Amygdala (tissue), 56 donors: ENCODE measurements around the gene RASD2.

Experiments
- DNase-seq, 56 donors: peaks; one replicate each; lab custom pipeline; 2025; lab: John Stamatoyannopoulos, UW

RASD2 gene

DNA sequence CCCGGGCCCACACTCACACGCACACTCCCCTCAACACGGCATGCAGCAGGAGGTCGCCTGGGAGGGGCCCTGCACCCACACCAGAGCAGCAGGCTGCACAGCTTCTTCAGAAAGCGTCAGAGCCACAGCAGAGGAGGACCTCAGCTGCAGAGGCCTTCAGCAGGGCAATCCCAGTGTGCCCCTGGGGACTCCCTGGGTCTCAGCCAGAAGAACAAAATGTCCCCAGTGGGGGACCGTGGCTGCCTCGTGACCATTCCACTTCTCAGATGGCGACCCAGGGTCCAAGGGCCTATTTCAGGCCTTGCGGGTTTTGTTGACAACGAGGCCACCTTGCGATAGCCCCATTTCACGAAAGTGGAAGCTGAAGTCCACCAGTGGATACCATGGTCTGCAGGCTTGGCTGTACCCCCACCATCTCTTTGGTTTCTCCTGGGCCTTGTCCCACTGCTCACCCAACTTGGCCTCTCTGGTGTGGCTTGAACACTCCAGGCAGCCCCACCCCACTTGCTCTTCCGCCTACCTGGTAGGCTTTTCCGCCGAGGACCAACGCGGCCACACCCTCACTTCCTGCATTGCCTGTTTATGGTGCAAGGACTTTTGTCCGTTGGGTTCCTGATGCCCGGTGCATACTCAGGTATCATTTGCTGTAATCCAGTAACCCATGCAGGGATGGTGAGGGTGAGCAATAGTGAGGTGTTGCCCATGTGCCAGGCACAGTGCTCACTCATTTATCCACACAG, 38.4 kb downstream of the RASD2 start:
- no peak for DNase-seq

GRCh38 chr22:35580351-35581022, 39.9 kb downstream of the RASD2 start:
- DNase-seq: no peak

DNA sequence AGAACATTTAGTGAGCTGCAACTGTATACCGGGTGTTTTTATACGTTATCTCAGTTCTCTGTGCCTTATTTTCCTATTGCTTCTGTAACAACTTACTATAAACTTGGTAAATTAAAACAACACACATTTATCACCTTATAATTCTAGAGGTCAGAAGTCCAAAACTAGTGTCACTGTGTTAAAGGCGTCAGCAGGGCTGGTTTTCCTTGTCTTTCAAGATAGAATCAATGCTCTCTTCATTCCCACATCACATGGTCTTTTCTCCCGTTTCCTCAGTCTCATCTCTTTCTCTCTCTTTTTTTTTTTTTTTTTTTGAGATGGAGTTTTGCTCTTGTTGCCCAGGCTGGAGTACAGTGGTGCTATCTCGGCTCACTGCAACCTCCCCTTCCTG, 40.4 kb downstream of the RASD2 start:
- no peak for DNase-seq

DNA sequence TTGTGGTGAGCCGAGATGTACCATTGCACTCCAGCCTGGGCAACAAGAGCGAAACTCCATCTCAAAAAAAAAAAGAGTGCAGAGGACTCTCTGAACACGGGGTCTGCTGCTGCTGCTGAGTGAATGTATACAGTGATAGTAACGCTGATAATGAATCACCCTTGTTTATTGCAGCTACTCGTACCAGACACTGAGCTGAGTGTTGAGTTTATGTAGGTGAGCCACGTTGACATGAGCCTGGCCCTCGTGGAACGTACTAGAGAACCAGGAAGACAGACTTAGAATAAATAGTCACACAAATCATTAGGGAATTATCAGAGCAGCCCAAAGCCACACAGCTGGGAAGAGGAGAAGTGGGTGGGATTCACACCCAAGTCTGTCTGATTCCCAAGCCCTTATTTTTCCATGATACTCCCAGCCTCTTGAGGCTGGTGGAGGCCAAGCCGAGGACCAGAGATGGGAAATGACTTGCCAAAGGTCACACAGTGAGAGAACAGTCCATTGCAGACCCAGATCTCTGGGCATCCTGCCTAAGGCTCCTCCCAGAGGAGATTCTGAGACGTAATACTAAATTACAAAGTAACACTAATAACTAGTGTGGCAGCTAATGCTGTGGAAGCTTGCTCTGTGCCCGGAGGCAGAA, 41.7 kb downstream of the RASD2 start:
- no peak for DNase-seq

DNA sequence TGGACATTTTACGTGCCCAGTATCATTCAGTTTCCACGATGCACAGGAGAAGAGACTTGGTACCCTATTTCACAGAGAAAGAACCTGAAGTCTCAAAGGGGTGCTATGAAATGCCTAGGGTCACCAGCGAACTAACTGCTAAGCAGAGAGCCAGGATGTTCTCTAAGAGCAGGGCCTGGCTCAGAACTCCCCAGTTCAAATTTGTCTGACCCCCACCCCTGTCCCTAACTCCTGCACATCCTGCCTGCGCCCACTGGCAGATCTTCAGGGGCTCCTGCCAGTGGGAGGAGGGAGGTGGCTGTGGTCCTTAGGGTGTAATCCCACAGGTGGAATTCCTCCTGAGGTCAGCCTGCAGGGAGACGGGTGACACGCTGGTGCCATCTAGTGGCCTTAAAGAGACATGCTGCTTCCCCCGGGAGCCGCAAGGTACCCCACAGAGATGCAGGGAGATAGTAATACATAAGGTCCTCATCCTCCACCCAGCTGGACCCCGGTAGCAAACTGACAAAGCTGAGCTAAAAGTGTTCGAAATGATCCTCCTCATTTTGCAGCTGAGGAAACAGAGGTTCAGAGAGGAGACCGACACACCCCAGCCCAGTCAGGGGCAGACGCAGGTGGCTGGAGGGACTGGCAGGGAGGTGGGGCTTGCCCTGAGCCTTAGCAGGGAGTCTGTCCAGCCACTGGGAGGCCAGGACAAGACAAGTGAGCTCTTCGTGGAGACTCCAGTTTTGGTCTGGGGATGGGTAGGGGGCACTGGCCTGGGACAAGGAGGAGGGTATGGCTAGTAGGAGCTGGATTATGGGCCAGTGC, 42.4 kb downstream of the RASD2 start:
- peak in 45 of 56 donors; percentile 4 to 70 (median 33) for DNase-seq

DNA sequence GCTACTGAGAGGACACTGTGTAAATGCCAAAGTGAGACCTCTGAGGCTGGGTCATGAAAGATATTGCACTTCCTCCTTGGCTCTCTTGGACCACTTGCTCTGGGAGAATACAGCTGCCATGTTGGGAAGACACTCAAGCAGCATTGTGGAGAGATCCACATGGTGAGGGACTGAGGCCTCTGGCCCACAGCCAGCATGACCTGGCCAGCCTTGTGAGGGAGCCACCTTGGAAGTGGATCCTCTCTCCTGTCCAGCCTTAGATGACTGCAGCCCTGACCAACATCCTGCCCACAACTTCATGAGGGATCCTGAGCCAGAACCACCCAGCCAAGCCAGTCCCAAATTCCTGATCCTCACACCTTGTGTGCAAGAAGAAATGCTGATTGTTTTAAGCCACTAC, 46.1 kb downstream of the RASD2 start:
- no peak for DNase-seq

- DNase-seq: peak in 19 of 56 donors; percentile 5 to 50 (median 29)
These were observed 46.8 kb downstream of the RASD2 start for GRCh38 chr22:35587447-35587870.

DNA sequence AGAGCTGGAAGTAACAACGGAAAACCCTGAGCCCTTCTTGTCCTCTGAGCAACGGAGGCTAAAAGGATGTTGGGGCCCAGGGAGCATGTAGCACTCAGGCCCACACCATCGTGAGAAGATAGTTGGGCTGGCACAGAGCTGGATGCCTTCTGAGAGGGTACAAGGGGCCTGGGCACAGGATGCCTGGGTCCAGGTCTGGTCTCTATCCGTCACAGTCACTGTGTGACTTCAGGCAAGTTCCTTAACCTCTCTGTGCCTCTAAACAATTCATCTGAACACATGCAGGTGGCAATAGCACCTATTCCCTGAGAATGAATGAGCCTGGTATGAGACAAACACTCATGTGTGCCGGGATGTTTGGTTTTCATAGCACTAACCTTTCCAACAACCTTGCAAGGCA, 47.3 kb downstream of the RASD2 start:
- DNase-seq: no peak

DNA sequence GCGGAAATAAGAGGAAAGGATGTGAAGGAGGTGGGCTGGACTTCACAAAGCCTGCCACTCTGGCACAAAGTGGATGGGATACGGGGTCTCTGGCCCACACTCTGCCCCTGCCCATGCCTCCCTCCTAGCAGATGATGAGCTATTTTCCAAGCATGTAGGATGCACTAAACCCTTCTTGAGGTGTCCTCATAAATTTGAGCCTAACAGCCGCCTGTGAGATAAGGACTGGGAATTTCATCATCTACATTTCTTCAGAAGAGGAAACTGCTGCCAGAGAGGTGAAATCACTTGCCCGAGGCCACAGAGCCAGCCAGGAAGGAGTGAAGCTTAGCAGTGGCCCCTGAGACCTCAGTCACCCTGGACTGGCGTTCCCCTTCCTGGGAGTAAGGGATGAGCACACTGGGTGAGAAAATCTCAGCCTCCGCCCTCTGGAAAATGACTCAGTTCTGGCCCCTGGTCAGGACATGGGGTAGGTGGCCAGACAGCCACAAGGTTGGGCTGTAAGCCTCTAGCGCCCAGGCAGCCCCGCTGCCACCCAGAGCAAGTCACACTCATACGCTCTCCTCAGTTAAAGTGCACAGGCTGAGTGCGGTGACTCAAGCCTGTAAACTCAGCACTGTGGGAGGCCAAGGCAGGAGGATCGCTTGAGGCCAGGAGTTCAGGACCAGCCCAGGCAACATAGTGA, 48.6 kb downstream of the RASD2 start:
- DNase-seq: no peak

GRCh38 chr22:35589756-35590093, 49.1 kb downstream of the RASD2 start:
- DNase-seq: no peak

DNA sequence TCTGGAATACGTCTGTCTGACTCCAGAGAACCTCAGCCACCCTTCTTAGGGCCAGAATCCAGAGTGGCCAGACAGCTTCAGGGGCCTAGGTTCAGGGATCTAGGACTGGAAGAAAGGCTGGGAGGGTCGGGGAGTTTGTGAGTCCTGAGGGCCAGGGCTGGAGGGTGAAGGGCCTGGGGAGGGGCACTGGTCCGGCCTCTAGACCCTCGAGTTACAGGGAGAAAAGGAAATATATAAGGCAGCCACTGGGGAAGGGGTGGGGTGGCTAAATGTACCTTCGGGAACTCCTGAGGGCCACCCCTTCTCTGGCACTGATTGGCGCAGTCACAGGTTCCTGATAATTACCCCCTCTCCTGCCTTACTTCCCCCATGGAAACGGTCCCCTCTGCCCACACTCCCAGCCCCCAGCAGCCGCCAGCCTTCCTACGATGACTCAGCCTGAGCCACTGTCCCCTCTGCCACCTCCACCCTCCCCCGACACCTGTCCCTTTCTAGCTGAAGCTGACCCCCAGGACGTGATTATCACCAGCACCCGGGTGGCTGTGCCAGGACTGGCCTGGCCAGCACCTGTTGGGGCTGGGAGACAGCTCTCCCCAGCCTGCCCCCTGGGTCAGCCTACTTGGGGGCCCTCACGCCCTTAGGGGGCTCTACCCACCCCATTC, 50.1 kb downstream of the RASD2 start:
- no peak for DNase-seq

DNA sequence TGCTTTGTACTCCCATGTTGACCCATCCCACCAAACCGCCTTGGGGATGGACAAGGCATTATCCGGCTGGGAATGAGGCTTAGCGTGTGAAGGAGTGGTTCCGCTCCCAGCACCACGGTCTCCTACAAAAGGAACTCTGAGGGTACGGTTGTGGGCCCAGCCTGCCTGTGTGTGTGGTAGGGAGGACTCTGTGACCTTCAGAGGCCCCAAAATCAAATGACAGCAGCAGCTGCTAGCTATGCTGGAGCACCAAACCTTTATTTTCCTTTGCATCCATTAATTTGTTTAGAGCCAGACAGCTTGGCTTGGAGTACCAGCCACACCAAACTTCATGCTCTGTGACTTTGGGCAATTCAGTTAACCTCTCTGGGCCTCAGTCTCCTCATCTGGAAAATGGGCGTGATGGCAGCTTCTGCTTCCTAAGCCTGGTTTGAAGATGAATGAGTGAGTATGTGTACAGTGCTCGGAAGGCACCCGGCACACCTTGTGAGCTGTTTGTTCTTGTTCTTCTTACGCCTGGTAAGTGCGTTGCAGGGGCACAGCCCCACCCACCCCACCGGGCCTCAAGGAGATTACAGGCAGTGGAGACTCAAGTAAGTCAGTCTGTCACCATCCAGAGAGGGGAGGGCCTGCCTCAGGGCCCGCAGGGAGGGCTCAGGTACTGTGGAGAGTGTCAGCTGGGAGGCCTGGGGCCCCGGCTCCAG, 51.2 kb downstream of the RASD2 start:
- DNase-seq: no peak

DNA sequence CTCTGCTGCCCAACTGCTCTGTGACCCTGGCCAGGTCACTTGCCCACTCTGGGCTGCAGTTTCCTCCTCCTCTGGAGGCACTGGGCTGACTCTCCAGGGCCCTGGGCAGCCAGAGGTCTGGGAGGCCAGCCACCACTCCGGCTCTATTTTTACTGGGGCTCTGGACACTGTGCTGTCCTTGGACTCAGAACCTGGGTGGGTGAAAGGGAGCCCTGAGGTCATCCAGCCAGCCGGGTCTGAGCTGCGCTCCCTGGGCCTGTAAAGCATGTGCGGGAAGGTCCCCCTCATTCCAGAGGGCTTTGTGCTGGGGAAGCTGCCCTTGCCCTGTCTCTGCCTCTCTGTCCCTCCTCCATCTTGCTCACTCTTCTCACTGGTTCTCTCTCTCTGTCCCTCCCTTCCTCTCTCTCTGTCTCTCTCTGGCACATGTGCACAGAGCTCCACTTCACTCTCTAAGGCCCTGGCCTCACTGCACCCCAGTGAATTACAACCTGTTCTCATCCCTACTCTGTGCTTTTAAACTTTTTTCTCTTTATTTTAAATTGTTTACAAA, 51.9 kb downstream of the RASD2 start:
- no peak for DNase-seq

DNA sequence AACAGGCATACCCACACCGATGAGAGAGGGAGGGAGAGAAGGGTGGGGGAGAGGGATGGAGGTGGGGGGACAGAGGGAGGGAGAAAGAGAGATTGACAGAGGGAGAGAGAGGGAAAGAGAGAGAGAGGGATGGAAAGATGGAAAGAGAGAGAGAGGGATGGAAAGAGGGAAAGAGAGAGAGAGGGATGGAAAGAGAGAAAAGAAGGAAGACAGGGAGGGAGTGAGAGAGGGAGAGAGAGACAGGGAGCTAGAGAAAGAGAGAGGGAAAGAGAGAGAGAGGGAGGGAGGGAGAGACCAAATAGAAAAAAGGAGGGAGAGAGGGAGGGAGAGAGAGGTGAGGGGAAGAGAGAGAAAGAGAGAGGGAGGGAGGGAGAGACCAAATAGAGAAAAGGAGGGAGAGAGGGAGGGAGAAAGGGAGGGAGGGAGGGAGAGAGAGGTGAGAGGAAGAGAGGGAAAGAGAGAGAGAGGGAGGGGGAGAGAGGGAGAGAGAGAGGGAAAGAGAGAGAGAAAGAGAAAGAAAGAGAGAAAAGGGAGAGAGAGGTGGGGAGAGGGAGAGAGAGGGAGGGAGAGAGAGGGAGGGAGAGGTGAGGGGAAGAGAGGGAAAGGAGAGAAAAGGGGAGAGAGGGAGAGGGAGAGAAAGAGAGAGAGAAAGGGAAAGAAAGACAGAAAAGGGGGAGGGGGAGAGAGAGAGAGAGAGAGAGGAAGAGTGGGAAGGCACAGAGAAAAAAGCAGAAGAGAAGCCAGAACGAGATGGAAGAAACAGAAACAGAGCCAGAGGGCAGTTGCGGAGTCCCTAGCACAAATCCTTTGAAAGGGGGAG, 52.6 kb downstream of the RASD2 start:
- DNase-seq: no peak

DNA sequence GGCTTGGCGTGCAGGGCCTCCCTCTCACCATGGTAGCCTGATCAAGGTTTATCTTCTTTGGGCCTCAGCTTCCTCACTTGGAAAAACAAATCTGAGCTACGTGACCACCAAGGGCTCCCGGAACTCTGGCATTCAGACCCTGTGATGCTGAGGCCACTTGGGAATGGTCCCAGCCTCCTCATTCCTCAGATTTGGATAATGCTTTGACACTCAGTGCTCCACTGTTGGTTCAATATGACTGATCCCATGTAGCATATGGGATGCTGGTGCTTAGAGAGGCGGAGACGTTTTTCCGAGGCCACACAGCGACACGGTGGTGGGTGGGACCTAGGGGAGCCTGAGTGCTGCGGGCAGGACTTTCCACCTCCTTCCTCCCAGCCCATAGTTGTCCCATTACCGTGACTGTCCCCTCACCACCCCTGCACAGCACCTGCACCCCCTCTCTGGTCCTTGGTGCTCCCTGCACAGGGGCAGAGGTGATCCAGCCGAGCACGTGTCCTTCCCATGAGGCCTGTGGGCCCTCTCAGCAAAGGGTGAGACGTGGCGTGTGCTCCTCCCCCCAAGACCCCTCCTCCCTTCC, 53.4 kb downstream of the RASD2 start:
- DNase-seq: no peak

GRCh38 chr22:35594686-35595085, 54.1 kb downstream of the RASD2 start:
- DNase-seq: no peak

GRCh38 chr22:35596821-35597220, 56.2 kb downstream of the RASD2 start:
- peak in 4 of 56 donors; percentile 1 to 24 (median 16) for DNase-seq
